SK-N-SH (cell line): ENCODE data around the gene ECPAS. TPM values are rescaled to one million over a fixed set of nuclear protein-coding genes. Genes with fewer than 3 reads are reported as not detected.

Experiments
- CTCF ChIA-PET: fragments of 300-600, 350-600 bp; formaldehyde crosslinking; extraction: SDS; loops from one replicate; lab custom pipeline; 2021; lab: Yijun Ruan, JAX
- POLR2A ChIA-PET: fragments of 350-600 bp; sonication (Branson Sonifier 250); formaldehyde crosslinking; extraction: SDS; loops from one replicate; lab custom pipeline; 2020; ENCODE audit warnings: antibody characterized with exemption, inconsistent platforms; lab: Yijun Ruan, JAX
- DNase-seq: peaks from one replicate; pipeline ENCODE4 v3.0.0; 2012
- H2AFZ ChIP-seq: fragments of 200-600 bp; sonication (generic); 2 replicates; pipeline ENCODE4 v1.8.1; 2016; ENCODE audit warnings: antibody characterized with exemption, mild to moderate bottlenecking, low read depth
- H3F3A ChIP-seq: fragments of 200-600 bp; sonication (generic); replicated peaks from 2 replicates; pipeline ENCODE3; 2016; ENCODE audit warnings: antibody characterized with exemption, mild to moderate bottlenecking; ENCODE audit not compliant: insufficient read depth
- H3K27ac ChIP-seq, 2 experiments: fragments of 200-500 bp in 1 of 2; fragments of 200-600 bp in 1 of 2; sonication (Bioruptor generic) in 1 of 2; sonication (generic), shearing (Covaris generic) in 1 of 2; 2 replicates each; pipeline versions ENCODE4 v1.5.1 to v1.6.1; 2014 to 2016; ENCODE audit warnings: low read depth in 2 of 2, inconsistent platforms in 1 of 2, low read length in 1 of 2, mild to moderate bottlenecking in 1 of 2, mixed read lengths in 1 of 2
- H3K27me3 ChIP-seq: fragments of 200-600 bp; sonication (generic), shearing (Covaris generic); 2 replicates; pipeline ENCODE4 v1.6.1; 2016; ENCODE audit warnings: mixed run types; ENCODE audit not compliant: insufficient read depth
- H3K36me3 ChIP-seq, 2 experiments: fragments of 200-500 bp in 1 of 2; fragments of 200-600 bp in 1 of 2; sonication (Bioruptor generic) in 1 of 2; sonication (generic) in 1 of 2; replicated peaks in 1 of 2; 2 replicates each; pipeline versions ENCODE3 to v1.5.1; 2014 to 2016; ENCODE audit warnings: low read length in 1 of 2, mild to moderate bottlenecking in 1 of 2; ENCODE audit not compliant: insufficient read depth in 2 of 2, control insufficient read depth in 1 of 2
- H3K4me1 ChIP-seq, 2 experiments: fragments of 200-500 bp in 1 of 2; fragments of 200-600 bp in 1 of 2; sonication (Bioruptor generic) in 1 of 2; sonication (generic), shearing (Covaris generic) in 1 of 2; 2 replicates each; pipeline versions ENCODE4 v1.5.1 to v1.6.1; 2014 to 2016; ENCODE audit warnings: low read depth in 1 of 2, low read length in 1 of 2, mixed run types in 1 of 2; ENCODE audit not compliant: insufficient read depth in 2 of 2, control insufficient read depth in 1 of 2
- H3K4me2 ChIP-seq: fragments of 200-600 bp; sonication (generic), shearing (Covaris generic); 2 replicates; pipeline ENCODE4 v1.6.1; 2017; ENCODE audit warnings: mixed run types
- H3K4me3 ChIP-seq, 2 experiments: fragments of 200-500 bp in 1 of 2; fragments of 200-600 bp in 1 of 2; sonication (Bioruptor generic) in 1 of 2; sonication (generic), shearing (Covaris generic) in 1 of 2; 2 replicates each; pipeline versions ENCODE4 v1.5.1 to v1.8.1; 2014 to 2016; ENCODE audit warnings: low read depth in 2 of 2, inconsistent platforms in 1 of 2, low read length in 1 of 2, mild to moderate bottlenecking in 1 of 2, mixed read lengths in 1 of 2, moderate library complexity in 1 of 2
- H3K79me2 ChIP-seq: fragments of 200-600 bp; sonication (generic); 2 replicates; pipeline ENCODE4 v1.8.1; 2017; ENCODE audit warnings: mild to moderate bottlenecking; ENCODE audit not compliant: insufficient read depth
- H3K9ac ChIP-seq: fragments of 200-600 bp; sonication (generic); 2 replicates; pipeline ENCODE4 v1.6.1; 2017; ENCODE audit warnings: mixed run types
- H3K9me2 ChIP-seq: fragments of 200-600 bp; sonication (generic); 2 replicates; pipeline ENCODE4 v1.6.1; 2017; ENCODE audit warnings: mixed run types
- H3K9me3 ChIP-seq: fragments of 200-600 bp; sonication (generic); 2 replicates; pipeline ENCODE4 v1.6.1; 2017; ENCODE audit warnings: mixed run types, mild to moderate bottlenecking, moderate library complexity
- H4K20me1 ChIP-seq: fragments of 200-600 bp; sonication (generic); 2 replicates; pipeline ENCODE4 v1.6.1; 2017; ENCODE audit warnings: mild to moderate bottlenecking, mixed run types; ENCODE audit not compliant: insufficient read depth
- CTCF ChIP-seq: fragments of 200-600 bp; sonication (generic); IDR thresholded peaks from 2 replicates; pipeline ENCODE4 v1.6.1; 2017; ENCODE audit warnings: antibody characterized with exemption, mild to moderate bottlenecking, moderate library complexity
- GATA2 ChIP-seq: sonication (generic); formaldehyde crosslinking; IDR thresholded peaks from 2 replicates; pipeline ENCODE4 v1.5.0; 2020; ENCODE audit warnings: mild to moderate bottlenecking, missing genetic modification reagents
- MAX ChIP-seq: IDR thresholded peaks from 2 replicates; pipeline ENCODE4 v1.4.0; 2012; ENCODE audit warnings: low read depth
- MXI1 ChIP-seq: IDR thresholded peaks from 2 replicates; pipeline ENCODE4 v1.6.1; 2012; ENCODE audit warnings: mild to moderate bottlenecking, low read depth, low read length, improper control_type of control experiment
- NFIC ChIP-seq: IDR thresholded peaks from 2 replicates; pipeline ENCODE4 v1.4.0; 2012; ENCODE audit warnings: borderline replicate concordance
- POLR2AphosphoS5 ChIP-seq: IDR thresholded peaks from 2 replicates; pipeline ENCODE4 v1.6.1; 2012; ENCODE audit warnings: low read depth, low read length
- RCOR1 ChIP-seq: fragments of 150-350 bp; IDR thresholded peaks from 2 replicates; pipeline ENCODE4 v1.6.1; 2017; ENCODE audit warnings: antibody characterized with exemption, low read length
- RXRA ChIP-seq: IDR thresholded peaks from 2 replicates; pipeline ENCODE4 v1.4.0; 2012; ENCODE audit warnings: low read depth, mild to moderate bottlenecking, borderline replicate concordance
- SIN3A ChIP-seq: IDR thresholded peaks from 2 replicates; pipeline ENCODE4 v1.6.1; 2012; ENCODE audit warnings: low read depth, mild to moderate bottlenecking, low read length, moderate library complexity, borderline replicate concordance
- USF1 ChIP-seq: IDR thresholded peaks from 2 replicates; pipeline ENCODE4 v1.4.0; 2012; ENCODE audit warnings: low read depth, borderline replicate concordance
- WGBS: methylation state at CpG from one replicate; pipeline ENCODE4 v1.1.6; 2017; ENCODE audit warnings: low lambda C conversion rate; 5-methylcytosine and 5-hydroxymethylcytosine counted together
- polyA plus RNA-seq, 3 experiments: library from polyadenylated mRNA; depleted of rRNA; stranded (reverse); fragments of >200 nt; gene quantifications; 2 replicates each; pipeline ENCODE4 v1.2.3, GENCODE V29; 2012

Gene ECPAS
- polyA plus RNA-seq, 1 of the 3 experiments (the other 2 are of a cell fraction), result 17.9 TPM

- TF ChIP-seq MAX (no peak), USF1 (no peak)
Observed at GRCh38 chr9:111440226-111440625, 44.0 kb downstream of the ECPAS start (continued).

- Histone ChIP-seq H3K27me3 (no peaks in the 10 kb centered on the region), H3K79me2 (no peaks in the 10 kb centered on the region; the same call in 1 of the 2 replicates), H3K9me2 (no peaks in the 10 kb centered on the region), H3K4me1 (no peaks in the 10 kb centered on the region), H2AFZ (no peak overlapping the region), H3K9me3 (no peaks in the 10 kb centered on the region), H3K4me3 (no peak overlapping the region), H3K4me2 (no peak overlapping the region), H3K9ac (no peak overlapping the region), H3F3A (no peaks in the 10 kb centered on the region), H4K20me1 (no peaks in the 10 kb centered on the region)
- POLR2A ChIA-PET, result no interaction called here
- DNase-seq, result no peak
- TF ChIP-seq GATA2 (CRISPR knock-in tag), result no peak
- 0 out of 2 replicates have a peak, but pooled peaks have one; percentile 10 for TF ChIP-seq NFIC
- TF ChIP-seq POLR2AphosphoS5, result no peak
- TF ChIP-seq, all 33 proteins: peak for 1
- Histone ChIP-seq H3K27ac (no peak overlapping the region), H3K36me3 (peaks cover 38 to 55% of the 10 kb centered on the region in 2 experiments)
- CTCF ChIA-PET, result no interaction called here
- WGBS, result 95% methylated on average over 6 of the region's 6 CpGs
Observed at GRCh38 chr9:111438541-111439235, 45.5 kb downstream of the ECPAS start.

GRCh38 chr9:111436571-111436970 lies 47.6 kb downstream of the ECPAS start:
- POLR2A ChIA-PET, result no interaction called here

More at GRCh38 chr9:111436571-111436970, 47.6 kb downstream of the ECPAS start:
- no peaks in the 10 kb centered on the region for H3K79me2 ChIP-seq
- WGBS, result 100% methylated on average over 1 of the region's 1 CpG
- TF ChIP-seq SIN3A (no peak), RXRA (no peak), CTCF (no peak), MXI1 (no peak), RCOR1 (no peak)
- TF ChIP-seq, all 33 proteins: peak for 0
- peaks cover 48 to 56% of the 10 kb centered on the region in 2 experiments for H3K36me3 ChIP-seq
- no peak overlapping the region for H3K4me3 ChIP-seq
- H3K27ac ChIP-seq, result no peak overlapping the region
- H3K9me3 ChIP-seq, result no peaks in the 10 kb centered on the region
- no peaks in the 10 kb centered on the region for H3K4me1 ChIP-seq
- H3K4me2 ChIP-seq, result no peak overlapping the region
- no peak overlapping the region for H2AFZ ChIP-seq
- CTCF ChIA-PET, result no interaction called here
- no peak for DNase-seq
- no peaks in the 10 kb centered on the region for H3K9me2 ChIP-seq
- H4K20me1 ChIP-seq, result no peaks in the 10 kb centered on the region
- H3K9ac ChIP-seq, result no peak overlapping the region
- no peaks in the 10 kb centered on the region for H3F3A ChIP-seq
- no peaks in the 10 kb centered on the region for H3K27me3 ChIP-seq
